Measurements from ENCODE around the gene KIAA1549. TPM values are rescaled to one million over a fixed set of nuclear protein-coding genes. Genes with fewer than 3 reads are reported as not detected.
A peak's percentile ranks its signal among the peaks of the same experiment; 100 is the strongest.

The KIAA1549 gene
- total and polyA plus RNA-seq, 9 of the 15 experiments (the other 6 are each of a cell fraction or from before 2014, with no cell fraction given), result 0.01 to 0.29 (median 0.07) TPM

DNA sequence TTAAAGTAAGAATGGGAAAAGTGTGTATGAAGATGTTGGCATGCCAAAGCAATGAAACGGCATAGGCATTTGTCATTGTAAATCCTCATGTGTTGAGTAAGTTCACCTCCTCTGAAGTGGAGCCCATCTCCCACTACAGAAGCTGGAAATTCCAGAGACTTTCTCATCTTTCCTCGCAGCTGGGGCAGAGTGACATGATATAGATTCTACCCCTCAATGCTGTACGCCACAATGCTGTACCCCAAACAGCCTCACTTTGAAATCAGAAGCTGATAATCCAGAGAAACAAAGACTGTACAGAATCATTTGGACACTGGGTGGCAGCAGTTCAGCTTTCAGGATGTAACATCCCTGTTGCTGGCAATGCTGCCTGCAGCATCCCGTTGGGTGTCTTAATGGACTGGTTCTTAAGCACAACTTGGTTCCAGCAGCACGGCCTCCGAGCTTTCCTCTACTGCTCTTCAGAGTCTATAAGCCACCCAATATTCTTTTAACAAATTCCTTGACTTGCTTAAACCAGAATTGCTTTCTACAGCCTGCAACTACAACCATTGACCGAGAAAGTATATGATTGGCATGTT is 35.8 kb upstream of the KIAA1549 start:
- FAIRE-seq, result peak; percentile 92
- TF ChIP-seq ZNF785 (CRISPR knock-in tag; IDR thresholded peaks at IDR 0.05) (no peak), EP400 (IDR thresholded peaks at IDR 0.05) (no peak)
- TF ChIP-seq, protein P1, sequence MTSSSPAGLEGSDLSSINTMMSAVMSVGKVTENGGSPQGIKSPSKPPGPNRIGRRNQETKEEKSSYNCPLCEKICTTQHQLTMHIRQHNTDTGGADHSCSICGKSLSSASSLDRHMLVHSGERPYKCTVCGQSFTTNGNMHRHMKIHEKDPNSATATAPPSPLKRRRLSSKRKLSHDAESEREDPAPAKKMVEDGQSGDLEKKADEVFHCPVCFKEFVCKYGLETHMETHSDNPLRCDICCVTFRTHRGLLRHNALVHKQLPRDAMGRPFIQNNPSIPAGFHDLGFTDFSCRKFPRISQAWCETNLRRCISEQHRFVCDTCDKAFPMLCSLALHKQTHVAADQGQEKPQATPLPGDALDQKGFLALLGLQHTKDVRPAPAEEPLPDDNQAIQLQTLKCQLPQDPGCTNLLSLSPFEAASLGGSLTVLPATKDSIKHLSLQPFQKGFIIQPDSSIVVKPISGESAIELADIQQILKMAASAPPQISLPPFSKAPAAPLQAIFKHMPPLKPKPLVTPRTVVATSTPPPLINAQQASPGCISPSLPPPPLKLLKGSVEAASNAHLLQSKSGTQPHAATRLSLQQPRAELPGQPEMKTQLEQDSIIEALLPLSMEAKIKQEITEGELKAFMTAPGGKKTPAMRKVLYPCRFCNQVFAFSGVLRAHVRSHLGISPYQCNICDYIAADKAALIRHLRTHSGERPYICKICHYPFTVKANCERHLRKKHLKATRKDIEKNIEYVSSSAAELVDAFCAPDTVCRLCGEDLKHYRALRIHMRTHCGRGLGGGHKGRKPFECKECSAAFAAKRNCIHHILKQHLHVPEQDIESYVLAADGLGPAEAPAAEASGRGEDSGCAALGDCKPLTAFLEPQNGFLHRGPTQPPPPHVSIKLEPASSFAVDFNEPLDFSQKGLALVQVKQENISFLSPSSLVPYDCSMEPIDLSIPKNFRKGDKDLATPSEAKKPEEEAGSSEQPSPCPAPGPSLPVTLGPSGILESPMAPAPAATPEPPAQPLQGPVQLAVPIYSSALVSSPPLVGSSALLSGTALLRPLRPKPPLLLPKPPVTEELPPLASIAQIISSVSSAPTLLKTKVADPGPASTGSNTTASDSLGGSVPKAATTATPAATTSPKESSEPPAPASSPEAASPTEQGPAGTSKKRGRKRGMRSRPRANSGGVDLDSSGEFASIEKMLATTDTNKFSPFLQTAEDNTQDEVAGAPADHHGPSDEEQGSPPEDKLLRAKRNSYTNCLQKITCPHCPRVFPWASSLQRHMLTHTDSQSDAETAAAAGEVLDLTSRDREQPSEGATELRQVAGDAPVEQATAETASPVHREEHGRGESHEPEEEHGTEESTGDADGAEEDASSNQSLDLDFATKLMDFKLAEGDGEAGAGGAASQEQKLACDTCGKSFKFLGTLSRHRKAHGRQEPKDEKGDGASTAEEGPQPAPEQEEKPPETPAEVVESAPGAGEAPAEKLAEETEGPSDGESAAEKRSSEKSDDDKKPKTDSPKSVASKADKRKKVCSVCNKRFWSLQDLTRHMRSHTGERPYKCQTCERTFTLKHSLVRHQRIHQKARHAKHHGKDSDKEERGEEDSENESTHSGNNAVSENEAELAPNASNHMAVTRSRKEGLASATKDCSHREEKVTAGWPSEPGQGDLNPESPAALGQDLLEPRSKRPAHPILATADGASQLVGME (CRISPR knock-in tag; IDR thresholded peaks at IDR 0.05), result 0 out of 2 replicates have a peak, but pooled peaks have one; percentile 15
- TF ChIP-seq, protein P2, sequence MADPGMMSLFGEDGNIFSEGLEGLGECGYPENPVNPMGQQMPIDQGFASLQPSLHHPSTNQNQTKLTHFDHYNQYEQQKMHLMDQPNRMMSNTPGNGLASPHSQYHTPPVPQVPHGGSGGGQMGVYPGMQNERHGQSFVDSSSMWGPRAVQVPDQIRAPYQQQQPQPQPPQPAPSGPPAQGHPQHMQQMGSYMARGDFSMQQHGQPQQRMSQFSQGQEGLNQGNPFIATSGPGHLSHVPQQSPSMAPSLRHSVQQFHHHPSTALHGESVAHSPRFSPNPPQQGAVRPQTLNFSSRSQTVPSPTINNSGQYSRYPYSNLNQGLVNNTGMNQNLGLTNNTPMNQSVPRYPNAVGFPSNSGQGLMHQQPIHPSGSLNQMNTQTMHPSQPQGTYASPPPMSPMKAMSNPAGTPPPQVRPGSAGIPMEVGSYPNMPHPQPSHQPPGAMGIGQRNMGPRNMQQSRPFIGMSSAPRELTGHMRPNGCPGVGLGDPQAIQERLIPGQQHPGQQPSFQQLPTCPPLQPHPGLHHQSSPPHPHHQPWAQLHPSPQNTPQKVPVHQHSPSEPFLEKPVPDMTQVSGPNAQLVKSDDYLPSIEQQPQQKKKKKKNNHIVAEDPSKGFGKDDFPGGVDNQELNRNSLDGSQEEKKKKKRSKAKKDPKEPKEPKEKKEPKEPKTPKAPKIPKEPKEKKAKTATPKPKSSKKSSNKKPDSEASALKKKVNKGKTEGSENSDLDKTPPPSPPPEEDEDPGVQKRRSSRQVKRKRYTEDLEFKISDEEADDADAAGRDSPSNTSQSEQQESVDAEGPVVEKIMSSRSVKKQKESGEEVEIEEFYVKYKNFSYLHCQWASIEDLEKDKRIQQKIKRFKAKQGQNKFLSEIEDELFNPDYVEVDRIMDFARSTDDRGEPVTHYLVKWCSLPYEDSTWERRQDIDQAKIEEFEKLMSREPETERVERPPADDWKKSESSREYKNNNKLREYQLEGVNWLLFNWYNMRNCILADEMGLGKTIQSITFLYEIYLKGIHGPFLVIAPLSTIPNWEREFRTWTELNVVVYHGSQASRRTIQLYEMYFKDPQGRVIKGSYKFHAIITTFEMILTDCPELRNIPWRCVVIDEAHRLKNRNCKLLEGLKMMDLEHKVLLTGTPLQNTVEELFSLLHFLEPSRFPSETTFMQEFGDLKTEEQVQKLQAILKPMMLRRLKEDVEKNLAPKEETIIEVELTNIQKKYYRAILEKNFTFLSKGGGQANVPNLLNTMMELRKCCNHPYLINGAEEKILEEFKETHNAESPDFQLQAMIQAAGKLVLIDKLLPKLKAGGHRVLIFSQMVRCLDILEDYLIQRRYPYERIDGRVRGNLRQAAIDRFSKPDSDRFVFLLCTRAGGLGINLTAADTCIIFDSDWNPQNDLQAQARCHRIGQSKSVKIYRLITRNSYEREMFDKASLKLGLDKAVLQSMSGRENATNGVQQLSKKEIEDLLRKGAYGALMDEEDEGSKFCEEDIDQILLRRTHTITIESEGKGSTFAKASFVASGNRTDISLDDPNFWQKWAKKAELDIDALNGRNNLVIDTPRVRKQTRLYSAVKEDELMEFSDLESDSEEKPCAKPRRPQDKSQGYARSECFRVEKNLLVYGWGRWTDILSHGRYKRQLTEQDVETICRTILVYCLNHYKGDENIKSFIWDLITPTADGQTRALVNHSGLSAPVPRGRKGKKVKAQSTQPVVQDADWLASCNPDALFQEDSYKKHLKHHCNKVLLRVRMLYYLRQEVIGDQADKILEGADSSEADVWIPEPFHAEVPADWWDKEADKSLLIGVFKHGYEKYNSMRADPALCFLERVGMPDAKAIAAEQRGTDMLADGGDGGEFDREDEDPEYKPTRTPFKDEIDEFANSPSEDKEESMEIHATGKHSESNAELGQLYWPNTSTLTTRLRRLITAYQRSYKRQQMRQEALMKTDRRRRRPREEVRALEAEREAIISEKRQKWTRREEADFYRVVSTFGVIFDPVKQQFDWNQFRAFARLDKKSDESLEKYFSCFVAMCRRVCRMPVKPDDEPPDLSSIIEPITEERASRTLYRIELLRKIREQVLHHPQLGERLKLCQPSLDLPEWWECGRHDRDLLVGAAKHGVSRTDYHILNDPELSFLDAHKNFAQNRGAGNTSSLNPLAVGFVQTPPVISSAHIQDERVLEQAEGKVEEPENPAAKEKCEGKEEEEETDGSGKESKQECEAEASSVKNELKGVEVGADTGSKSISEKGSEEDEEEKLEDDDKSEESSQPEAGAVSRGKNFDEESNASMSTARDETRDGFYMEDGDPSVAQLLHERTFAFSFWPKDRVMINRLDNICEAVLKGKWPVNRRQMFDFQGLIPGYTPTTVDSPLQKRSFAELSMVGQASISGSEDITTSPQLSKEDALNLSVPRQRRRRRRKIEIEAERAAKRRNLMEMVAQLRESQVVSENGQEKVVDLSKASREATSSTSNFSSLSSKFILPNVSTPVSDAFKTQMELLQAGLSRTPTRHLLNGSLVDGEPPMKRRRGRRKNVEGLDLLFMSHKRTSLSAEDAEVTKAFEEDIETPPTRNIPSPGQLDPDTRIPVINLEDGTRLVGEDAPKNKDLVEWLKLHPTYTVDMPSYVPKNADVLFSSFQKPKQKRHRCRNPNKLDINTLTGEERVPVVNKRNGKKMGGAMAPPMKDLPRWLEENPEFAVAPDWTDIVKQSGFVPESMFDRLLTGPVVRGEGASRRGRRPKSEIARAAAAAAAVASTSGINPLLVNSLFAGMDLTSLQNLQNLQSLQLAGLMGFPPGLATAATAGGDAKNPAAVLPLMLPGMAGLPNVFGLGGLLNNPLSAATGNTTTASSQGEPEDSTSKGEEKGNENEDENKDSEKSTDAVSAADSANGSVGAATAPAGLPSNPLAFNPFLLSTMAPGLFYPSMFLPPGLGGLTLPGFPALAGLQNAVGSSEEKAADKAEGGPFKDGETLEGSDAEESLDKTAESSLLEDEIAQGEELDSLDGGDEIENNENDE (IDR thresholded peaks at IDR 0.05; ENCODE audit: low read depth, low read length), result no peak

More for the DNA sequence above, 35.8 kb upstream of the KIAA1549 start:
- in situ Hi-C loops (cut with MboI) (no loop called here), intact Hi-C loops (cut with micrococcal nuclease) (loop anchor here (1.0 to 10.0 kb wide), 6 partner anchors 28 to 325 kb away; partner anchors contain the start of gene FMC1)
- BruUV-seq (replicated peaks), result no TSS peak
- Histone ChIP-seq H3K4me3 (no peak overlapping the region), H3K27me3 (ENCODE audit: control insufficient read depth in 2 of 2, insufficient read depth in 2 of 2, low read length in 2 of 2) (peaks cover 25 to 27% of the 10 kb centered on the region in 2 experiments), H3K9ac (ENCODE audit: insufficient read depth in 1 of 2, low read depth in 2 of 2, low read length in 2 of 2) (no peak overlapping the region), H3K27ac (ENCODE audit: extremely low read depth, low read depth, low read length) (no peak overlapping the region), H3K4me2 (ENCODE audit: insufficient read depth, low read length) (no peak overlapping the region), H3K9me3 (replicated peaks; ENCODE audit: control insufficient read depth, insufficient read depth, low read depth, low read length) (no peaks in the 10 kb centered on the region), H3K4me1 (replicated peaks in 1 of 2; ENCODE audit: control insufficient read depth in 2 of 2, insufficient read depth in 2 of 2, low read length in 2 of 2) (no peaks in the 10 kb centered on the region), H3K79me2 (ENCODE audit: control insufficient read depth, insufficient read depth, low read length) (no peaks in the 10 kb centered on the region), H2AFZ (ENCODE audit: low read depth, low read length) (no peak overlapping the region), H4K20me1 (replicated peaks; ENCODE audit: control insufficient read depth, insufficient read depth, low read length) (no peaks in the 10 kb centered on the region; the same call in 1 of the 2 replicates), H3K9me1 (ENCODE audit: control insufficient read depth, insufficient read depth, low read length) (no peaks in the 10 kb centered on the region), H3K36me3 (ENCODE audit: control insufficient read depth, insufficient read depth, low read length) (no peaks in the 10 kb centered on the region)
- ChIA-PET POLR2A (interaction anchor here (0.6 to 1.3 kb wide), 3 partner anchors 12 to 323 kb away, joined by 3 to 6 read pairs (median 4); no protein-coding TSS in a partner anchor), CTCF (ENCODE audit: low intra/inter-chr PET ratio) (interaction anchor here (1.1 to 4.6 kb wide), 3 partner anchors 58 to 553 kb away, joined by 3 to 51 read pairs (median 13); no protein-coding TSS in a partner anchor)
- peak; percentile 81 to 87 (median 84) for DNase-seq (ENCODE audit: extremely low read depth in 1 of 4, low spot score in 3 of 4)
- peak; percentile 97 for ATAC-seq
- 15% methylated on average over 7 of the region's 7 CpGs for WGBS (ENCODE audit: insufficient coverage, low coverage, missing lambda C conversion rate)
